CD4-positive, alpha-beta T cell (primary cell): ENCODE data around the gene STPG4. TPM values are rescaled to one million over a fixed set of nuclear protein-coding genes. Genes with fewer than 3 reads are reported as not detected.

Source experiments
- ATAC-seq: fragments of 200-7000 bp; cut with Tn5 transposase; one replicate; pipeline ENCODE4 v1.10.0; 2022; ENCODE audit warnings: mild to moderate bottlenecking; ENCODE audit not compliant: poor library complexity
- CTCF ChIA-PET: fragments of 350-600 bp; sonication (Branson Sonifier 250); formaldehyde crosslinking; loops from one replicate; lab custom pipeline; 2021; ENCODE audit warnings: antibody characterized with exemption, inconsistent platforms; lab: Charles Lee
- POLR2A ChIA-PET: fragments of 350-600 bp; sonication (Branson Sonifier 250); formaldehyde crosslinking; loops from one replicate; lab custom pipeline; 2021; ENCODE audit warnings: antibody characterized with exemption, inconsistent platforms; lab: Charles Lee
- DNase-seq, 14 experiments: peaks; one replicate each; pipeline ENCODE4 v3.0.0-alpha.2; 2013 to 2020; ENCODE audit warnings: mixed read lengths in 2 of 14
- H3K27ac ChIP-seq, 2 donors: one replicate each; pipeline versions ENCODE4 v1.5.1 to v1.7.0; 2013; ENCODE audit warnings: low read length in 2 of 2, low read depth in 1 of 2, mild to moderate bottlenecking in 1 of 2
- H3K27me3 ChIP-seq, 2 experiments: 1 replicate in 1 of 2; 2 replicates in 1 of 2; pipeline versions ENCODE4 v1.6.1 to v1.7.0; 2013; ENCODE audit warnings: low read length in 2 of 2, control low read depth in 1 of 2, mild to moderate bottlenecking in 1 of 2, moderate library complexity in 1 of 2; ENCODE audit not compliant: insufficient read depth in 2 of 2, control insufficient read depth in 1 of 2
- H3K36me3 ChIP-seq: one replicate; pipeline ENCODE4 v1.6.1; 2013; ENCODE audit warnings: low read length, control low read depth; ENCODE audit not compliant: insufficient read depth
- H3K4me1 ChIP-seq: one replicate; pipeline ENCODE4 v1.6.1; 2013; ENCODE audit warnings: low read length, control low read depth; ENCODE audit not compliant: insufficient read depth
- H3K4me3 ChIP-seq: one replicate; pipeline ENCODE4 v1.5.1; 2013; ENCODE audit warnings: mild to moderate bottlenecking, low read length, moderate library complexity
- H3K9me3 ChIP-seq, 2 experiments: 1 replicate in 1 of 2; 2 replicates in 1 of 2; pipeline versions ENCODE4 v1.6.1 to v1.7.0; 2013; ENCODE audit warnings: low read length in 2 of 2, mild to moderate bottlenecking in 2 of 2, control low read depth in 1 of 2, moderate library complexity in 1 of 2; ENCODE audit not compliant: control insufficient read depth in 1 of 2, insufficient read depth in 1 of 2
- H3K27ac Mint-ChIP-seq: one replicate; pipeline ENCODE4 v1.8.0; 2020; ENCODE audit warnings: mixed read lengths
- H3K27me3 Mint-ChIP-seq: one replicate; pipeline ENCODE4 v1.8.0; 2021; ENCODE audit warnings: mixed read lengths
- H3K36me3 Mint-ChIP-seq: one replicate; pipeline ENCODE4 v1.8.0; 2021; ENCODE audit warnings: low read depth, mixed read lengths
- H3K4me1 Mint-ChIP-seq: one replicate; pipeline ENCODE4 v1.8.0; 2021; ENCODE audit warnings: low read depth, mixed read lengths
- H3K4me3 Mint-ChIP-seq: one replicate; pipeline ENCODE4 v1.8.0; 2020; ENCODE audit warnings: mild to moderate bottlenecking, mixed read lengths
- H3K9me3 Mint-ChIP-seq: one replicate; pipeline ENCODE4 v1.8.0; 2020; ENCODE audit warnings: mixed read lengths
- CTCF ChIP-seq: fragments of 200-600 bp; IDR thresholded peaks from one replicate; pipeline ENCODE4 v1.8.0; 2022; ENCODE audit warnings: antibody characterized with exemption, mild to moderate bottlenecking
- intact Hi-C, 2 experiments: fragments of 100-400 bp; cut with DNase I in 1 of 2; cut with micrococcal nuclease in 1 of 2; formaldehyde crosslinking; loops; one replicate each; pipeline versions ENCODE4 v1.15.1 to v1.9.0; 2023 to 2025; cut with DNase I, micrococcal nuclease
- total RNA-seq, 174 experiments: library from RNA in 2 of 174; stranded (reverse) in 2 of 174; gene quantifications; one replicate each; pipeline ENCODE4 v1.2.3 and lab custom pipeline; 2021 to 2026

STPG4 gene
- total RNA-seq, 2 experiments from 2014 or later = not detected

DNA sequence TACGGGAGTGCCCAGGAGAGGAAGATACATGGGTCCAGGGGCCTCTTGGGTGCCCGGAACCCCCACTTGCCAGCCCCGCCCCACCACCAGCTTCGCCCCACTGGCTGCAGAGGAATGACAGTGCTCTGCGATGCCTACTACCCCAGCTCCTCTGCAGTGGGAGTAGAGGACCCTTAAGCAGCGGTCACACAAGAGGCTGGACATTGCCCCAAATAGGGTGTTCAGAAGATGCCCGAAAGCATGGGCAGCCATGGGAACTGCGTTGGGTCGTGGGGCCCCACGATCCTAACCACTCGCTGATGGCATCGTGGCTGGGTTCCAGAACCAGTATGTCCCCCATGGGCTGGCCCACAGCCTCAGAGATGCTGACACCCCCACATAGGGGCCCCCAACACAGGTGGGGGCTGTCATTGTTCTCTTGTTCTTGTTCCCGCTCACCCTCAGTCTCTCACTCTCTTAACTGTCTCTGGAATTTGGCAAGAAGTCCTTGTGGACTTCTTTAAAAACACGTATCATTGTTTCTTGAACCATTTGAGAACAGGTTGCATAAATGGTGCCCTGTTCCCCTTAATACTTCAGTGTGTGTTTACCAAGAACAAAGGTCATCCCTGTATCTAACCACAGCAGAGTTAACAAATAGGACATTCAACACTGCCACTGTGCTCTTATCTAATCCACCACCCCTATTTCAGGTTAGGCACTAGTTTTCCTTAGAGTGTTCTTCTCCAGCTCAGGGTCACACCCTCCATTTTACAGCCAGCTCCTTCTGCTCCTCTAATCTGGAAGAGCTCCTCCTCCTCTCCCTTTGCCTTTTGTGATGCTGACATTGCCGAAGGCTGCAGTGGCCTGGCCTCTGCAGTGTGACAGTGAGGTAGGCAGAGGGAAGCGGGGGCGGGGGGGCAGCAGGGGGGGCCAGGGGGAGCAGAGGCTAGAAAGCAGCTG is 76.3 kb downstream of the STPG4 start:
- no peaks in the 10 kb centered on the region for H3K4me1 Mint-ChIP-seq
- DNase-seq (no peak), ATAC-seq (no peak)
- ChIA-PET CTCF (no interaction called here), POLR2A (no interaction called here)
- H3K4me1 ChIP-seq = peaks cover 6% of the 10 kb centered on the region
- no peaks in the 10 kb centered on the region for H3K9me3 ChIP-seq
- no peak overlapping the region for H3K4me3 ChIP-seq
- H3K36me3 ChIP-seq = peaks cover 4% of the 10 kb centered on the region
- H3K36me3 Mint-ChIP-seq = peaks cover 10% of the 10 kb centered on the region
- H3K9me3 Mint-ChIP-seq = no peaks in the 10 kb centered on the region
- H3K27me3 ChIP-seq = no peaks in the 10 kb centered on the region
- H3K27ac Mint-ChIP-seq = no peak overlapping the region
- no peaks in the 10 kb centered on the region for H3K27me3 Mint-ChIP-seq
- TF ChIP-seq CTCF = no peak
- no peak overlapping the region for H3K4me3 Mint-ChIP-seq
- no peak overlapping the region for H3K27ac ChIP-seq
- intact Hi-C loops = no loop called here

DNA sequence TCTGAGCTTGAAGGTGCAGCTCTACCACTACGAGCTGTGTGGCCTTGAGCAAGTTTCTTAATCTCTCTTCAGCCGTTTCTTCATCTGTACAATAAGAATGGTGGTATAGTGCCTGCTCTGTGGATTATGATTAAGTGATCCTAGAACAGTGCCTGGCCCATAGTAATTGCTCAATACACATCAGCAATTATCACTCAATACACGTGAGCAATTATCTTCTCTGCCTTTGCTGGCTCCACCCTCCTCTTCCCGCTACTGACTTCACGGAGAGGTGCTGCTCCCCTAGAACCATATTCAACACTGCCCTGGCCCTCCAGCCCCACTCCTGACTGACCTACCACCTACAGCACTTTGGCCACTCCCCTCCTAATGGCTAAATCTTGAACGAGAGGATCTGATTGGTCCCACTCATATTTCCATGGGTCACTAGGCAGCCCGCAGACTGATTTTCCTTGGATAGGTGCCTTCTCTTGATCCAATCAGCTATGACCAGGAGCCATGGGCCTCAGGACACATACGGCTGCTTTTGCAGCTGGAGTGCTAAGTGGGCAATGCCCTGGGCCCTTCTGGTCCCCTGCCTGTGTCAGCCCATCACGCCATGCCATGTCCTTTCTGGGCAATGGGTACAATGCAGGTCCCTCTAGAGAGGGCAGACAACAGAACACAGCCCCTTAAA is 77.5 kb downstream of the STPG4 start:
- no peak overlapping the region for H3K4me3 ChIP-seq
- peaks cover 11% of the 10 kb centered on the region for H3K36me3 ChIP-seq
- Mint-ChIP-seq H3K4me1 (peaks cover 4% of the 10 kb centered on the region), H3K9me3 (no peaks in the 10 kb centered on the region), H3K27ac (no peak overlapping the region), H3K36me3 (peaks cover 18% of the 10 kb centered on the region), H3K27me3 (no peaks in the 10 kb centered on the region), H3K4me3 (no peak overlapping the region)
- ATAC-seq (no peak), DNase-seq (no peak)
- intact Hi-C loops = no loop called here
- no peak overlapping the region for H3K27ac ChIP-seq
- no peaks in the 10 kb centered on the region for H3K9me3 ChIP-seq
- peaks cover 10% of the 10 kb centered on the region for H3K4me1 ChIP-seq
- no peaks in the 10 kb centered on the region for H3K27me3 ChIP-seq
- TF ChIP-seq CTCF = no peak
- CTCF ChIA-PET = no interaction called here
- POLR2A ChIA-PET = no interaction called here

GRCh38 chr2:47076586-47077441 is 78.3 kb downstream of the STPG4 start:
- no peak for ATAC-seq
- Mint-ChIP-seq H3K27me3 (no peaks in the 10 kb centered on the region), H3K4me3 (no peak overlapping the region), H3K4me1 (peaks cover 11% of the 10 kb centered on the region), H3K27ac (no peak overlapping the region), H3K36me3 (peaks cover 21% of the 10 kb centered on the region), H3K9me3 (no peaks in the 10 kb centered on the region)
- Histone ChIP-seq H3K4me3 (no peak overlapping the region), H3K36me3 (peaks cover 18% of the 10 kb centered on the region), H3K27ac (no peak overlapping the region), H3K4me1 (peaks cover 14% of the 10 kb centered on the region), H3K27me3 (no peaks in the 10 kb centered on the region), H3K9me3 (no peaks in the 10 kb centered on the region)
- DNase-seq = no peak
- POLR2A ChIA-PET = interaction anchor here (0.6 kb wide), 1 partner anchor 189 kb away, joined by 6 read pairs; no protein-coding TSS in a partner anchor
- no peak for TF ChIP-seq CTCF
- intact Hi-C loops = no loop called here
- CTCF ChIA-PET = no interaction called here
